Neuronal stem cell (in vitro differentiated cells): Measurements from ENCODE around the gene PPP5C.

Source experiments
- DNase-seq: peaks from one replicate; pipeline ENCODE4 v3.0.0-alpha.2; 2013; ENCODE audit warnings: low spot score
- H2AFZ ChIP-seq: one replicate; pipeline ENCODE4 v1.6.1; 2013; ENCODE audit warnings: mild to moderate bottlenecking, low read length, inconsistent platforms
- H2AK5ac ChIP-seq: 2 replicates; pipeline ENCODE4 v1.6.1; 2013; ENCODE audit warnings: low read depth, mild to moderate bottlenecking, inconsistent platforms, low read length, moderate library complexity, mixed read lengths
- H2BK120ac ChIP-seq: 2 replicates; pipeline ENCODE4 v1.6.1; 2013; ENCODE audit warnings: low read depth, mild to moderate bottlenecking, inconsistent platforms, low read length, moderate library complexity, mixed read lengths
- H2BK12ac ChIP-seq: one replicate; pipeline ENCODE4 v1.6.1; 2013; ENCODE audit warnings: low read length, inconsistent platforms
- H2BK15ac ChIP-seq: 2 replicates; pipeline ENCODE4 v1.6.1; 2013; ENCODE audit warnings: mild to moderate bottlenecking, low read length, inconsistent platforms, mixed read lengths
- H2BK5ac ChIP-seq: one replicate; pipeline ENCODE4 v1.6.1; 2013; ENCODE audit warnings: inconsistent platforms, mild to moderate bottlenecking, low read length, moderate library complexity
- H3K14ac ChIP-seq: one replicate; pipeline ENCODE4 v1.6.1; 2013; ENCODE audit warnings: low read length, inconsistent platforms
- H3K18ac ChIP-seq: 2 replicates; pipeline ENCODE4 v1.6.1; 2013; ENCODE audit warnings: low read length, inconsistent platforms
- H3K23ac ChIP-seq: 2 replicates; pipeline ENCODE4 v1.6.1; 2013; ENCODE audit warnings: low read depth, mild to moderate bottlenecking, mixed read lengths, low read length, inconsistent platforms; ENCODE audit not compliant: poor library complexity
- H3K27ac ChIP-seq: replicated peaks from 3 replicates; pipeline ENCODE4 v1.5.1; 2013; ENCODE audit warnings: low read length, inconsistent platforms
- H3K27me3 ChIP-seq, 3 experiments: 2 replicates each; pipeline ENCODE4 v1.6.1; 2013; ENCODE audit warnings: low read length in 3 of 3, mild to moderate bottlenecking in 2 of 3, inconsistent platforms in 1 of 3, low read depth in 1 of 3, mixed read lengths in 1 of 3, moderate library complexity in 1 of 3; ENCODE audit not compliant: control insufficient read depth in 3 of 3, insufficient read depth in 3 of 3
- H3K36me3 ChIP-seq, 2 donors: replicated peaks in 1 of 2; 2 replicates each; pipeline ENCODE4 v1.6.1; 2013; ENCODE audit warnings: low read length in 2 of 2; ENCODE audit not compliant: control insufficient read depth in 2 of 2, insufficient read depth in 2 of 2
- H3K4ac ChIP-seq: 2 replicates; pipeline ENCODE4 v1.6.1; 2013; ENCODE audit warnings: inconsistent platforms, mild to moderate bottlenecking, low read length, moderate library complexity
- H3K4me1 ChIP-seq, 2 donors: 1 replicate in 1 of 2; 2 replicates in 1 of 2; pipeline ENCODE4 v1.6.1; 2013; ENCODE audit warnings: low read length in 2 of 2, low read depth in 1 of 2; ENCODE audit not compliant: control insufficient read depth in 2 of 2, insufficient read depth in 1 of 2
- H3K4me2 ChIP-seq: one replicate; pipeline ENCODE4 v1.6.1; 2013; ENCODE audit warnings: mild to moderate bottlenecking, low read length, inconsistent platforms; ENCODE audit not compliant: insufficient read depth, poor library complexity, severe bottlenecking
- H3K4me3 ChIP-seq, 2 donors: 2 replicates each; pipeline ENCODE4 v1.5.1; 2013; ENCODE audit warnings: low read length in 2 of 2, mild to moderate bottlenecking in 2 of 2, inconsistent platforms in 1 of 2, moderate library complexity in 1 of 2
- H3K79me1 ChIP-seq: one replicate; pipeline ENCODE4 v1.6.1; 2013; ENCODE audit warnings: low read depth, mild to moderate bottlenecking, inconsistent platforms, low read length, moderate library complexity
- H3K9ac ChIP-seq: one replicate; pipeline ENCODE4 v1.6.1; 2013; ENCODE audit warnings: mild to moderate bottlenecking, low read depth, low read length, inconsistent platforms; ENCODE audit not compliant: poor library complexity
- H3K9me3 ChIP-seq, 2 donors: replicated peaks in 1 of 2; 2 replicates each; pipeline versions ENCODE3 to v1.6.1; 2013; ENCODE audit warnings: low read length in 2 of 2, mild to moderate bottlenecking in 2 of 2, inconsistent platforms in 1 of 2, low read depth in 1 of 2, mixed read lengths in 1 of 2, moderate library complexity in 1 of 2; ENCODE audit not compliant: control insufficient read depth in 2 of 2, insufficient read depth in 1 of 2
- H4K8ac ChIP-seq: one replicate; pipeline ENCODE4 v1.6.1; 2013; ENCODE audit warnings: low read depth, mild to moderate bottlenecking, inconsistent platforms, low read length, moderate library complexity
- H4K91ac ChIP-seq: one replicate; pipeline ENCODE4 v1.6.1; 2013; ENCODE audit warnings: low read length, low read depth, mild to moderate bottlenecking, inconsistent platforms; ENCODE audit not compliant: poor library complexity
- WGBS, 2 donors: extraction: QIAGEN DNeasy Blood & Tissue Kit; methylation state at CpG; one replicate each; pipeline ENCODE4 v1.1.7; 2013; ENCODE audit warnings: missing lambda C conversion rate in 2 of 2, mixed read lengths in 1 of 2; ENCODE audit not compliant: insufficient read length in 2 of 2, insufficient replicate concordance in 1 of 2; ENCODE audit errors: extremely low coverage in 2 of 2; 5-methylcytosine and 5-hydroxymethylcytosine counted together

The PPP5C gene

GRCh38 chr19:46367426-46367825, 20.5 kb downstream of the PPP5C start:
- Histone ChIP-seq H3K4me3 (no peak overlapping the region), H2AFZ (no peak overlapping the region), H4K8ac (no peak overlapping the region), H3K9me3 (no peaks in the 10 kb centered on the region), H3K4ac (no peak overlapping the region), H3K18ac (no peak overlapping the region), H3K9ac (no peak overlapping the region), H3K36me3 (peaks cover 11 to 84% of the 10 kb centered on the region in 2 donors), H3K27ac (no peak overlapping the region), H2BK120ac (no peak overlapping the region), H2BK5ac (no peak overlapping the region), H3K79me1 (peaks cover 15% of the 10 kb centered on the region), H2BK15ac (no peak overlapping the region), H3K23ac (no peak overlapping the region), H4K91ac (no peak overlapping the region), H3K4me1 (peaks cover 4 to 9% of the 10 kb centered on the region in 2 donors), H2AK5ac (no peak overlapping the region), H3K14ac (no peak overlapping the region), H2BK12ac (no peak overlapping the region), H3K27me3 (no peaks in the 10 kb centered on the region), H3K4me2 (no peak overlapping the region)
- DNase-seq, result no peak
- WGBS, 2 donors, result no CpG with 5 or more reads among the region's 5 CpGs

DNA sequence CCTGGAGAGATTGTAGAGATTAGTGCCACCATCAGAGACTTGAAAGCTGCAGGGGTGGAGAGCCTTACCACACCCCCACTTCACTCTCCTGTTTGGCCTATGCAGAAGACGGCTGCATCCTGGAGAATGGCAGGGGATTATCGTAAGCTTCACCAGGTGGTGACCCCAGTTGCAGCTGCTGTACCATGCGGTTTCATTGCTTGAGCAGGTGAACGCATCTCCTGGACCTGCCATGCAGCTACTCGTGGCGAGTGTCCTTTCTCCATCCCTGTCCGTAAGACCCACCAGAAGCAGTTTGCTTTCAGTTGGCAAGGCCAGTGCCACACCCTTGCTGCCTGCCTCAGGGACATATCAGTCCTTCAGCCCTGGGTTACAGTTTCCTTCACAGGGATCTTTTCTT, 21.2 kb downstream of the PPP5C start:
- no peak for DNase-seq
- Histone ChIP-seq H3K14ac (no peak overlapping the region), H3K4me1 (peaks cover 9 to 14% of the 10 kb centered on the region in 2 donors), H3K27ac (no peak overlapping the region), H3K4me3 (no peak overlapping the region), H3K18ac (no peak overlapping the region), H2AK5ac (no peak overlapping the region), H3K23ac (no peak overlapping the region), H2BK120ac (no peak overlapping the region), H4K8ac (no peak overlapping the region), H3K36me3 (peaks cover 11 to 90% of the 10 kb centered on the region in 2 donors), H2BK12ac (no peak overlapping the region), H3K9ac (no peak overlapping the region), H2BK15ac (no peak overlapping the region), H3K9me3 (no peaks in the 10 kb centered on the region), H3K79me1 (peaks cover 15% of the 10 kb centered on the region), H3K4me2 (no peak overlapping the region), H2AFZ (no peak overlapping the region), H3K27me3 (no peaks in the 10 kb centered on the region), H4K91ac (no peak overlapping the region), H3K4ac (no peak overlapping the region), H2BK5ac (no peak overlapping the region)
- no CpG with 5 or more reads among the region's 7 CpGs for WGBS, 2 donors

GRCh38 chr19:46369817-46370216, 22.9 kb downstream of the PPP5C start:
- Histone ChIP-seq H3K9ac (no peak overlapping the region), H2BK5ac (no peak overlapping the region), H2AFZ (no peak overlapping the region), H3K4ac (no peak overlapping the region), H2BK120ac (no peak overlapping the region), H3K14ac (no peak overlapping the region), H3K36me3 (peaks cover 9 to 84% of the 10 kb centered on the region in 2 donors), H4K91ac (no peak overlapping the region), H2BK12ac (no peak overlapping the region), H3K4me1 (peaks cover 18 to 25% of the 10 kb centered on the region in 2 donors), H2BK15ac (no peak overlapping the region), H3K9me3 (no peaks in the 10 kb centered on the region), H3K27ac (no peak overlapping the region), H3K4me2 (no peak overlapping the region), H3K79me1 (peaks cover 20% of the 10 kb centered on the region), H3K4me3 (no peak overlapping the region), H3K27me3 (no peaks in the 10 kb centered on the region), H2AK5ac (no peak overlapping the region), H4K8ac (no peak overlapping the region), H3K23ac (no peak overlapping the region), H3K18ac (no peak overlapping the region)
- WGBS, 2 donors, result no CpG with 5 or more reads among the region's 7 CpGs
- DNase-seq, result no peak

DNA sequence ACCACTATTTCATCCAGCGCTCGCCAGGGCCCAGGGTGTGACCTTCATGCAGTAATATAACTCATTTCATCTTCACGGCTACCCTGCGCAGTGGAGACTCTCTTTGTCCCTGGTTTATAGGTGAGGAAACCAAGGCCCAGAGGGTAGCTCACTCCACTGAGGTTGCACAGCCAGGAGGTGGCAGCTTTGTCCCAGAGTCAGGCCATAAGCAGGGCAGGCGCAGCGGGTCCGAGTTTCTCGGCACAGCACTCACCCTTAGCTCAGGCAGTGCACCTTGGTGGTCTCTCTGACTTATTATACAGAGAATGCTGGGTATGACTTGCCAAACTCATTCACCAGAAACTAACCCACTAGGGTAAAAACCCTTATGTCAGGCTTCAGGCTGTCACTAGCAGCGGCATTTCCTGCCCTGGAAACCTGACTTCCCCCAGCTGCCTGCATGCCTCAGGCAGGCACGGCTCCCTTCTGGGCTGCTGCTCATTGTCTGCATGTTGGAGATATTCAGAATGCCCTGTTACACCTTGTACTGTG, 24.5 kb downstream of the PPP5C start:
- Histone ChIP-seq H3K27me3 (no peaks in the 10 kb centered on the region), H3K14ac (no peak overlapping the region), H3K27ac (no peak overlapping the region), H3K9ac (no peak overlapping the region), H3K4me1 (peaks cover 18% of the 10 kb centered on the region in 2 donors), H4K8ac (no peak overlapping the region), H2AK5ac (no peak overlapping the region), H3K23ac (no peak overlapping the region), H3K9me3 (no peaks in the 10 kb centered on the region), H2AFZ (no peak overlapping the region), H3K18ac (no peak overlapping the region), H2BK120ac (no peak overlapping the region), H2BK15ac (no peak overlapping the region), H4K91ac (no peak overlapping the region), H2BK12ac (no peak overlapping the region), H3K4ac (no peak overlapping the region), H2BK5ac (no peak overlapping the region), H3K4me2 (no peak overlapping the region), H3K4me3 (no peak overlapping the region), H3K79me1 (peaks cover 21% of the 10 kb centered on the region), H3K36me3 (peaks cover 14 to 84% of the 10 kb centered on the region in 2 donors)
- WGBS, 2 donors, result no CpG with 5 or more reads among the region's 10 CpGs
- DNase-seq, result no peak
